Central memory CD8-positive, alpha-beta T cell (primary cell): ENCODE measurements around the gene TIMP4.

Experiments used
- ATAC-seq: fragments of 150-1000 bp; cut with Tn5 transposase; replicated peaks from 2 replicates; pipeline ENCODE4 v1.10.0; 2022; ENCODE audit warnings: mild to moderate bottlenecking, moderate FRiP score, moderate number of reproducible peaks; ENCODE audit not compliant: poor library complexity, severe bottlenecking; ENCODE audit errors: extremely low read depth
- DNase-seq, 2 donors: peaks; one replicate each; pipeline ENCODE4 v3.0.0; 2021; ENCODE audit warnings: low spot score in 2 of 2
- H3K27ac Mint-ChIP-seq: one replicate; pipeline ENCODE4 v1.8.0; 2022; ENCODE audit warnings: low read depth, mild to moderate bottlenecking, moderate library complexity, mixed read lengths
- H3K27me3 Mint-ChIP-seq: one replicate; pipeline ENCODE4 v1.8.0; 2022; ENCODE audit warnings: mixed read lengths
- H3K36me3 Mint-ChIP-seq: one replicate; pipeline ENCODE4 v1.8.0; 2022; ENCODE audit warnings: mild to moderate bottlenecking, moderate library complexity, mixed read lengths; ENCODE audit not compliant: insufficient read depth
- H3K4me1 Mint-ChIP-seq: one replicate; pipeline ENCODE4 v1.8.0; 2022; ENCODE audit warnings: mixed read lengths
- H3K4me3 Mint-ChIP-seq: one replicate; pipeline ENCODE4 v1.8.0; 2022; ENCODE audit warnings: mild to moderate bottlenecking, moderate library complexity, mixed read lengths
- H3K9me3 Mint-ChIP-seq: one replicate; pipeline ENCODE4 v1.8.0; 2022; ENCODE audit warnings: mixed read lengths

Gene TIMP4

GRCh38 chr3:12135029-12135657 is 23.6 kb downstream of the TIMP4 start:
- Mint-ChIP-seq H3K36me3 (no peaks in the 10 kb centered on the region), H3K4me3 (no peak overlapping the region), H3K9me3 (no peaks in the 10 kb centered on the region), H3K4me1 (no peaks in the 10 kb centered on the region), H3K27me3 (peaks cover 38% of the 10 kb centered on the region), H3K27ac (no peak overlapping the region)
- DNase-seq, result peak in 1 of 2 donors; percentile 19
- no peak for ATAC-seq

- Mint-ChIP-seq H3K9me3 (no peaks in the 10 kb centered on the region), H3K4me3 (no peak overlapping the region), H3K36me3 (no peaks in the 10 kb centered on the region), H3K27ac (no peak overlapping the region), H3K27me3 (peaks cover 56% of the 10 kb centered on the region), H3K4me1 (no peaks in the 10 kb centered on the region)
- ATAC-seq, result no peak
- no peak for DNase-seq
Measured at GRCh38 chr3:12132881-12133280, 25.8 kb downstream of the TIMP4 start.

- no peaks in the 10 kb centered on the region for H3K4me1 Mint-ChIP-seq
- no peak for DNase-seq
- no peak for ATAC-seq
- peaks cover 57% of the 10 kb centered on the region for H3K27me3 Mint-ChIP-seq
- no peak overlapping the region for H3K27ac Mint-ChIP-seq
- H3K36me3 Mint-ChIP-seq, result no peaks in the 10 kb centered on the region
- no peaks in the 10 kb centered on the region for H3K9me3 Mint-ChIP-seq
- H3K4me3 Mint-ChIP-seq, result no peak overlapping the region
Measured at GRCh38 chr3:12131351-12132090, 27.2 kb downstream of the TIMP4 start.

- Mint-ChIP-seq H3K9me3 (no peaks in the 10 kb centered on the region), H3K4me1 (no peaks in the 10 kb centered on the region), H3K27me3 (peaks cover 64% of the 10 kb centered on the region), H3K36me3 (no peaks in the 10 kb centered on the region), H3K4me3 (no peak overlapping the region), H3K27ac (no peak overlapping the region)
- ATAC-seq (no peak), DNase-seq (no peak)
Measured at GRCh38 chr3:12127391-12127790, 31.3 kb downstream of the TIMP4 start.

GRCh38 chr3:12125772-12126171 is 32.9 kb downstream of the TIMP4 start:
- no peak for DNase-seq
- H3K4me3 Mint-ChIP-seq, result no peak overlapping the region
- no peaks in the 10 kb centered on the region for H3K9me3 Mint-ChIP-seq
- peaks cover 64% of the 10 kb centered on the region for H3K27me3 Mint-ChIP-seq
- no peak overlapping the region for H3K27ac Mint-ChIP-seq
- ATAC-seq, result no peak
- no peaks in the 10 kb centered on the region for H3K4me1 Mint-ChIP-seq
- no peaks in the 10 kb centered on the region for H3K36me3 Mint-ChIP-seq

GRCh38 chr3:12121466-12121865 is 37.2 kb downstream of the TIMP4 start:
- peaks cover 72% of the 10 kb centered on the region for H3K27me3 Mint-ChIP-seq
- no peaks in the 10 kb centered on the region for H3K9me3 Mint-ChIP-seq
- H3K4me1 Mint-ChIP-seq, result no peaks in the 10 kb centered on the region
- H3K36me3 Mint-ChIP-seq, result no peaks in the 10 kb centered on the region
- DNase-seq, result no peak
- no peak for ATAC-seq
- H3K4me3 Mint-ChIP-seq, result no peak overlapping the region
- no peak overlapping the region for H3K27ac Mint-ChIP-seq

GRCh38 chr3:12120374-12121140 is 38.2 kb downstream of the TIMP4 start:
- Mint-ChIP-seq H3K27ac (no peak overlapping the region), H3K4me3 (no peak overlapping the region)
- ATAC-seq, result no peak

GRCh38 chr3:12117473-12117872 is 41.2 kb downstream of the TIMP4 start:
- DNase-seq, result no peak
- Mint-ChIP-seq H3K27me3 (peaks cover 52% of the 10 kb centered on the region), H3K4me3 (no peak overlapping the region), H3K27ac (no peak overlapping the region), H3K4me1 (no peaks in the 10 kb centered on the region), H3K9me3 (no peaks in the 10 kb centered on the region), H3K36me3 (no peaks in the 10 kb centered on the region)
- no peak for ATAC-seq

More at GRCh38 chr3:12120374-12121140, 38.2 kb downstream of the TIMP4 start:
- no peaks in the 10 kb centered on the region for H3K9me3 Mint-ChIP-seq
- peaks cover 81% of the 10 kb centered on the region for H3K27me3 Mint-ChIP-seq
- no peaks in the 10 kb centered on the region for H3K36me3 Mint-ChIP-seq
- DNase-seq, result no peak
- no peaks in the 10 kb centered on the region for H3K4me1 Mint-ChIP-seq

GRCh38 chr3:12116870-12117269 is 41.8 kb downstream of the TIMP4 start:
- H3K4me1 Mint-ChIP-seq, result no peaks in the 10 kb centered on the region
- no peaks in the 10 kb centered on the region for H3K9me3 Mint-ChIP-seq
- H3K4me3 Mint-ChIP-seq, result no peak overlapping the region
- no peaks in the 10 kb centered on the region for H3K36me3 Mint-ChIP-seq
- no peak for ATAC-seq
- no peak for DNase-seq
- H3K27me3 Mint-ChIP-seq, result peaks cover 52% of the 10 kb centered on the region
- no peak overlapping the region for H3K27ac Mint-ChIP-seq

GRCh38 chr3:12115849-12116248 is 42.9 kb downstream of the TIMP4 start:
- Mint-ChIP-seq H3K4me3 (no peak overlapping the region), H3K27me3 (peaks cover 51% of the 10 kb centered on the region), H3K9me3 (no peaks in the 10 kb centered on the region), H3K27ac (no peak overlapping the region), H3K36me3 (no peaks in the 10 kb centered on the region), H3K4me1 (no peaks in the 10 kb centered on the region)
- ATAC-seq (no peak), DNase-seq (no peak)

GRCh38 chr3:12115104-12115503 is 43.6 kb downstream of the TIMP4 start:
- H3K4me1 Mint-ChIP-seq, result no peaks in the 10 kb centered on the region

GRCh38 chr3:12114251-12114650 is 44.5 kb downstream of the TIMP4 start:
- Mint-ChIP-seq H3K9me3 (no peaks in the 10 kb centered on the region), H3K4me3 (no peak overlapping the region)
- ATAC-seq, result no peak

More at GRCh38 chr3:12115104-12115503, 43.6 kb downstream of the TIMP4 start:
- Mint-ChIP-seq H3K36me3 (no peaks in the 10 kb centered on the region), H3K27ac (no peak overlapping the region), H3K27me3 (peaks cover 53% of the 10 kb centered on the region), H3K4me3 (no peak overlapping the region), H3K9me3 (no peaks in the 10 kb centered on the region)
- DNase-seq (no peak), ATAC-seq (no peak)

More at GRCh38 chr3:12114251-12114650, 44.5 kb downstream of the TIMP4 start:
- no peaks in the 10 kb centered on the region for H3K4me1 Mint-ChIP-seq
- no peak overlapping the region for H3K27ac Mint-ChIP-seq
- no peak for DNase-seq
- no peaks in the 10 kb centered on the region for H3K36me3 Mint-ChIP-seq
- peaks cover 47% of the 10 kb centered on the region for H3K27me3 Mint-ChIP-seq
